Measurements from ENCODE around the gene FAM32A.
A peak's percentile ranks its signal among the peaks of the same experiment; 100 is the strongest.

FAM32A gene

DNA sequence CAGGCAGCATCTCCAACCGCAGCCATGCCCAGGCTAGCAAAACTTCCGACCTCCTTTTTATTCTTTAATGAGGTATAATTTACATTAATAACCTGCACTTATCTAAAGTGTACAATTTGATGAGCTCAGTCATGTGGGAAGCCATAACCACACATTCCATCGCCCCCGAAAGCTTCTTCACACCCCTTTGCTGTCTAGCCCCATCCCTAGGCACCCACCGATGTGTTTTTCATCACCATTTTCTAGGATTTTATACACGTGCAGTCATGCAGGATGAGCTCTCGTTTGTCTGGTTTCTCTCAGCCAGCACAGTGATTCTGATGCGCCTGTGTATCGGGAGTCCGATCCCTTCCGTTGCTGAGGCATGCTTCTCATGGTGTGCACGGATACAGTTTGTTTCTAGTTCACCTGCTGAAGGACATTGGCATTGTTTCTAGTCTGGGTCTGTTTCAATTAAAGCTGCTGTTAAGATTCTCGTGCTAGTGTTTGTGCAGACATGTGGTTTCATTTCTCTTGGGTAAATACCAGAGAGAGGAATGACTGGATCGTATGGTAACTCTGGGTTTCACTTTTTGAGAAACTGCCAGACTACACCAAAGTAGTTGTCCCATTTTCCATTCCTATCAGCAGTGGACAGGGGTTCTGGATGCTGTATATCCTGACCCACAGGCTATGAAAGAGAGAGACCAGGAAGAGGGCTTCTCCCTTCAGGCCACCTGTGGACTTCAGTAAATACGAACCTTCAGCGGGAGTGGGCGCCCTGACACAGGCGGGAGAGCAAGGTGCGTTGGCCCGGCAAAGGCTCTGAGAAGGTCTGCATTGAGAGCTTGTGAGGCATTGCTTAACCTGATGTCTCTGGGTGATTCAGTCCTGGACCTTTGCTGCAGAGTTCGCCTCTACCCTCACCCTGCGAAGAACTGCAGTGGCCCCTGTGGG is 17.4 kb downstream of the FAM32A start:
- peak; percentile 40 for DNase-seq

DNA sequence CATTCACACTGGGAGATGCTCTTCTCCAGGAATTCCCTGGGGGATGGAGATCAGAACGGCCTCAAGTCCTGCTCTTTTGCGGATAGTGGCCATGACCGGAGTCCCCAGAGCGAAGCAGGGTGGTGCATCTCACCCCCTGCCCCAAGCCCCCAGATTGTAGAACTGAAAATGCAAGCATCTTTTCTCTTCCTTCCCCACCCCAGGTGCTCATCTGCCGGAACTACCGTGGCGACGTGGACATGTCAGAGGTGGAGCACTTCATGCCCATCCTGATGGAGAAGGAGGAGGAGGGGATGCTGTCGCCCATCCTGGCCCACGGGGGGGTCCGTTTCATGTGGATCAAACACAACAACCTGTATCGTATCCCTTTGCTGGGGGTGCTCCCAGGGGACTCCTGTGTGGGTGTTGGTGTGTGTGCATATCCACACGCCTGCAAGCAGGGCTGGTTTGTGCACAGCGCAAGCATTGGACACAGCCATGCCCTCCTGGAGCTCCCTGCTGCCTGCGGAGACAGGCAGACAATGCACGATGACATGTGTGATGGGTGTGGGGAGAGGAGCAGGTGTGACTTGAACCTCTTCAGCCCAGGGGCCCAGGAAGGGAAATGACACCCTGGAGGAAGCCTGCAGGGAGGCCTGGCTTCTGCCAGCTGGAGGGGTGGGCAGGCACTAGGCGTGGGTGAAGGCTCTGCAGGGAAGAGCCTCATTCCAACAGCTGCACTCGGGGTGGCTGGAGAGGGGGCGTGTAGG is 18.2 kb downstream of the FAM32A start:
- no peak for DNase-seq

DNA sequence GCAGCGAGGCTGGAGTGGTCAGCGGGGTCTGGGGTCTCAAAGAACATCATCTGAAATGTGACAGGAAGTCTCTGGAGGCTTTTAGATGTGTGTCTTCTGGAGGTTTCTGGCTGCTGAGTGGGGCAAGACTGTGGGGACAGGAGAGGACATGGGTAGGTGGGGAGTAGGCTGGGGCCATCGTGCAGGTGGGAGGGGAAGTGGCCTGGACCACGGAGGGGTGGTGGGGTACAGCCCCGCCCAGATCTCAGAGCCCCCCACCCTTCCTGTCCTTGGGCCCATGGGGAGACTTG is 18.7 kb downstream of the FAM32A start:
- DNase-seq: no peak

DNA sequence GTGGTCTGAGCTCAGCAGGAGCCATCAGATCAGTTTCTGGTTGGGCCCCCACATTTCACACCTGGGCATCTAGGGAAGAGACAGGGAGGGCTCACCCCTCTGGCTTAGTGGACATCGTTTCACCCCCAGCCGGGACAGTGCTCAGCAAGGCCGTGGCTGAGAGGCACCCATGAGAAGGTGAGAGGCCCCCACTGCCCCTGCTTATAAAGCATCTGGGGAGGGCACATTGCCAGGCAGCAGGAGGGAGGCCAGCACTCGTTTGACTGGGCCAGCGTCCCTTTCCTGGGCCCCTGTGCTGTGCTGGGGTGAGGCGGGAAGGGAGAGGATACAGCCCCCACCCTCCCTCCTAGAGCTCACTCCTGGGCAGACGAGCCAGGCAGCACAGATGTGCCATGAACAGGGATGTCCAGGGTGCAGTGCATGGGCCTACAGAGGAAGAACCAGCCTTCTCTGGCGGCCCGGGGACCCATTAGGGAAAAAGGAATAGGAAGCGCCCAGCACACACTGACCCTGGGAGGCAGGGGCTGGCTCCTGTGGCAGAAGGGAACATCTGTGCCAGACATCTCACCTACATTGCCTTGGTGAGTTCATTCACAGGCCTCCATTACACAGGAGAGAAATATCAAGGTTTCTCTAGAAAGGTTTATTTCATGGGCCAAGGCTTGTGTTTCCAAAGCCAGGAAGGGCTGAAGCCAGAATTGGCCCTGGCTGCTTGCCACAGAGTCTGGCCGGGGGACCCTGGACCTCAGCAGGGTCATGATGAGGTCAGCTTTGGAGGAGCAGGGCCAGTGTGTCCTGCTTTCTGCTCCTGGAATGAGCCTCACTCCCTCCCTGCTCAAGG is 20.2 kb downstream of the FAM32A start:
- no peak for DNase-seq

DNA sequence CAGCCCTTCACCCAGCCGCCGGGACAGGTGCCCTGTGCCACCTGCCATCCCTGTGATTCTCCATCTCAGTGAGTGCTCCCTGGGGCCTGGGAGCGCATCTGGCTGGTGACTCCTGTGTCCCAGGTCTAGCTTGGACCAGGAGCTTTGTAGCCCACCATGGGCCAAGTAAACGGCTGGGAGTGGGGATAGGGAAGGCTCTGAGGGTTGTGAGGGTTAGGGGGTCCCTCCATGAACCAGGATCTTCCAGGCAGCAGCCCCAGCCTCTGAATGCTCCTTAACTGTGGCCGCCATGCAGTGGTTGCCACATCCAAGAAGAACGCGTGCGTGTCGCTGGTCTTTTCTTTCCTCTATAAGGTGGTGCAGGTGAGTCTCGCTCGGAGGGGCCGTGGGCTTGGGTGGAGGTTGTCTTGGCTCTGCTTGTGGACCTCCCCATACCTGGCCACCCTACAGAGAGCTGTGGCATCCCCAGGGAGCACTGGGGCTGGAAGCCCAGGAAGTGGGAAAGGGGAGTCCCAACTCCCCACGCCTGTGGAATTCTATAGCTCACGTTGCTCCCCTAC is 20.9 kb downstream of the FAM32A start:
- no peak for DNase-seq

DNA sequence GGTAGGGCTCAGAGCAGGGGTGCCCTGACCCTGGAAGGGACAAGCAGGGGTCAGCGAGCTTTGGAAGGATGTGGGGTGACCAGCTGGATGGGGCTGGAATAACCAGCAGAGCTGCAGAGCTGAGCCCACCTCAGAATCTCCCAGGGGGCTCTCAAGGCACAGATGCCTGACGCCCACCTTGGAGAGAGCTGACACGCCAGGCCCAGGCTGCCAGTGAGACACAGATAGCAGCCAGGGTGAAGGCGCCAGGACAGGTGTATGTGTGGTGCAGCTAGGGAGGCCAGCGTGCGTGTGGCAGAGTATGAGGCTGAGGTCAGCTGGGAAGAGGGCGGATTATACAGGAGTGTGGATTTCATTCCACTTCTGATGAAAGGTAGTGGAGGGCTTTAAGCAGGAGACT is 21.4 kb downstream of the FAM32A start:
- DNase-seq: no peak

DNA sequence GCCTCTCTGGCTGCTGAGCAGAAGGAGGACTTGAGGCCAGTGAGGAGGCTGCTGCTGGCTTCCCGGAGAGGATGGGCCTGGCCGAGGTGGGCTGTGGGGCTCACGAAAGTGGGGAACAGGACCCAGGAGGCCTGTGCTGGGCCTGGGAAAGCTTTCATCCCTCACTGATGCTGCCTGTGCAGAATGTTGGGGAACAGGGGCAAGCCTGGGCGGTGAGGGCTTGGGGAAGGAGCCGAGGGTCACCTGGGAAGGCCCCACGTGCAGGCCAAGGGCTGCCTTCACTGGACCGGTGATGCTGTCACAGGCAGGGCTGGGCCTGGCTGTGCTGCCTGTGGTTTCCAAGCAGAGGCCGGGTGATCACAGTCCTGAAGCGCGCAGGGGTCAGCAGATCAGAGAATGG is 21.9 kb downstream of the FAM32A start:
- no peak for DNase-seq

DNA sequence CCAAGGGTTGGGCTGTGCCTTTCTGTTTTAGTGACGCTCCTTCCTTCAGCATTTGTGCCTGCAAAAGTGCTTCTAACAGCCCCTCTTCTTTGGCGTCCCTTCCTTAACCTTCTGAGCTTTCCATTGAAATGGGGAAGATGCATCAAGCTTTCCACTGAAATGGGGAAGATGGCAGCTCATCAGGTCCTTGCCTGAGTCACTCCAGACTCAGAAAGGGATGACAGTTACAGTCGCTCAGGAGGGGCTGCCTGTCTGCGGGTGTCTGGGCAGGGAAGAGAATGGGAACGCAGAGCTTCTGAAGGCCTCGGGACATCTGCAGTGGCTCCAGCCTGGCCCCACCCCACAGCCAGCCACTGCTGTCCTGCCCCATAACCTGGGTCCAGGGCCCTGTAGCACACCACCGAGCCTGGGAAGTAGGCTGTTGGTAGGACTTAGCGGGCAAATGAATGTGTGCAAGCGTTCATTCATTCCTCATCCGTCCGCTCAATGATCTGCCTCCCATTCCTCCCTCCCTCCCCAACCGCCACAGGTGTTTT is 22.3 kb downstream of the FAM32A start:
- no peak for DNase-seq

DNA sequence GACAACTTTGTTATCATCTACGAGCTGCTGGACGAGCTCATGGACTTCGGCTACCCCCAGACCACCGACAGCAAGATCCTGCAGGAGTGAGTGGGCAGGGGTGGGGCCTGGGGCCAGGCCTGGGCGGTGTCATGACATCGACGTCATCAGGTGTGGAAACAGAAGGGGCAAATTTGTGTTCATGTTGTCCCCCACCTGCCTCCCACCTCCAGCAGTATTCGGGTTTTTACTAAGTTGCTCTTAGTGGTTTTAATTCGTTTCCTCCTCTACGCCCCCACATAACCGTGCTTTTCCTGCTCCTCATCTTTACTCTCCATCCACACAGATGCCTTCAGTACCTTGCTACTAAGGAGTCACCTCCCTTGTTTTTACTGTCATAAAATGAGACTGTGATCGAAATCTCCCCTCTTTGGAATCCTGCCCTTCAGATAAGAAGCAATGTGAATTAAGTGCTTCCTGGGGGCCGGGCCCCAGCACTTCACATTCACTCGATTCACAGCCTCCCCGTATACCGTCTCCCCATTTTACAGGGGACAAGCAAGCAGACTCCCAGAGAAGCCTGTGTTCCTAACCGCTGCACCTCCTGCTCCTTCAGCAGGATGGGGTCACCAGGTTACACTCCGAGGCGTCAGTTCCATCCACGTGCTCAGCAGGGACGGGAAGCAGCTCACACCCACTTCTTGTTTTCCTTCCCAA is 23.0 kb downstream of the FAM32A start:
- DNase-seq: no peak

DNA sequence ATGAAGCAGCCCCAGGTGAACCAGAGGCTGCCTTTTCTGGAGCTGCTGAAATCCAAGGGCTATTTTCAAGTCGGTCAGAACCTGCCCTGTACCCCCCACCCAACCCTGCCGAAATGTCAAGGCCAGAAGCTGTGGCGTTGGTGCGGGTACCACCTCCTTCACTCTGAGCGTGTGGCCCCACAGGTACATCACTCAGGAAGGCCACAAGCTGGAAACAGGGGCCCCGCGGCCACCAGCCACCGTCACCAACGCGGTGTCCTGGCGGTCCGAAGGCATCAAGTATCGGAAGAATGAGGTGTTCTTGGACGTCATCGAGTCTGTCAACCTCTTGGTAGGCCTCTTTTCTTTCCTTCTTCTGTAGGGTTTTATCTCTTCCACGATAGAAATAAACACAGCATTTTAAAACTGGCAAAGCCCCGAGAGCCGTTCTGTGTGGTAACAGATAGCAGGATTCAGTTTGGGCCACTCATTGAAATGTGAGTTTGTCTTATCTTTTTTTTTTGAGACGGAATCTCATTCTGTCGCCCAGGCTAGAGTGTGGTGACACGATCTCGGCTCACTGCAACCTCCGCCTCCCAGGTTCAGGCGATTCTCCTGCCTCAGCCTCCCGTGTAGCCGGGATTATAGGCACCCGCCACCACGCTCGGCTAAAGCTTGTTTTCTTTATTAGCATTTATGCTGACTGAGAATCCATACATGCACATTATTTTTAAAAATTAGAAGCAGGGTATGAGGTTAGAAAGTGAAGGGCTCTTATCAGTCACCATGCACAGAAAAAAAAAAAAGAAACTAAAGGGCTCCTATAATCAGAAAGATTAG is 23.8 kb downstream of the FAM32A start:
- no peak for DNase-seq

DNA sequence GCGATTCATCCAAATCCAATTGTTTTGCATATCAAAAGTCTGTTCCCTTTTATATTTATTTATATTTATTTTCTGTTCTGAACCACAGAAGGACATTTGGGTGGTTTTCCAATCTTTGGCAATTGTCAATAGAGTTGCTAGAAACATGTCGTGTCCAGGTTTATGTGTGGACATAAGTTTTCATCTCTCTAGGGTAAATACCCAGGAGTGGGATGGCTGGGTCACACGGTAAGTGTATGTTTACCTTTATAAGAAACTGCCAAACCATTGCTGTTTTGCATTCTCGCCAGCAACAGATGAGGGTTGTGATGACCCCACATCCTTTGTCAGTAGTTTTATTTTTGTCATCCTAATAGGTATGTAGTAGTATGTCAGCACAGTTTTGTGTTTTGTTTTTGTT is 25.0 kb downstream of the FAM32A start:
- DNase-seq: no peak

DNA sequence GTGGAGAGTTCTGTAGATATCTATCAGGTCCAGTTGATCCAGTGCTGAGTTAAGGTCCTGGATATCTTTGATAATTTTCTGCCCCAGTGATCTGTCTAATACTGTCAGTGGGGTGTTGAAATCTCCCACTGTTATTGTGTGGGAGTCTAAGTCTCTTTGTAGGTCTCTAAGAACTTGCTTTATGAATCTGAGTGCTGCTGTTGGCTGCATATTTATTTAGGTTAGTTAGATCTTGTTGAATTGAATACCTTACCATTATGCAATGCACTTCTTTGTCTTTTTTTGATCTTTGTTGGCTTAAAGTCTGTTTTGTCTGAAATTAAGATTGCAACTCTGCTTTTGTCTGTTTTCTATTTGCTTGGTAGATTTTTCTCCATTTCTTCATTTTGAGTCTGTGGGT is 27.9 kb downstream of the FAM32A start:
- DNase-seq: no peak

DNA sequence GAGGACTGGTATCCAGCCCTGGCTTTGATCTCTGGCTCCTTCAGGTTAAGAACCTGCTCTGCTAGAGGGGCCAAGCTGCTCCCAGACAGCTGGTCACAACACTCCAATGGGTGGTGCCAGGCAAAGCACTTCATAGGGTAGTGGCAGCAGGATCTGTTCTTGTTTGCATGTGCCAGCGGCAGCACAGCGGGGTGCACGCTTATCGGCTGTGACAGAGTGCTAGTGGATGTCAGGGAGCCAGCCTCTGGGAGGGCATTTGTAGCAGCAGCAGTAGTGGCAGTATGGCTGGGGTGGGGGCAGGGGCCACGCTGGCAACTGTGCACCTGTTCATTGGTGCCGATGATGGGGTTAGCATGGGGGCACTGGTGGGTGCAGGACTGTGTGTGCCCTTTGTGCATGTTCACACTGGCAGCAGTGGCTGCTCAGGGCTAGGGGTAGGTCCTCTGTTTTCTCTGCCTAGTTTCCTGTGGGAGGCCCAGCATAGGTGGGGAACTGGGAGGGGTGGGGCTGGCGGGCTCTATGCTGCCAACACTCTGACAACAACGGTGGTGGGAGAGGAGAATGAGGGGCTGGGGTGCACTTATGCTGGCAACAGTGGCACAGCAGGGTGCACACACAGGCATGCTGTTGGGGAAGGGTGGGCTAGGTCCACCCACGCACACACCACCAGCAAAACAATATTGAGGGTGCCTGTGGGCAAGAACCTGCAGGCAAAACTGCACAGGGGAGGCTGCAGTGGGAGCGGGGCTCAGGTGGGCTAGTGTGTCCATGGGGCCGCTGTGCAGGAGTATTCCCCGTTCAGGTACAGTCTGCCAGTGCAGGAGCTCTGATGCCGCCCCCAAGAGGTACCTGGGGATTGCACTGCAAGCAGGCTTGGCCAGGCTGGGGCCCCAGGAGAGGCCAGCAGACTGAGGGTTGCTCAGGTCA is 31.8 kb downstream of the FAM32A start:
- DNase-seq: no peak

DNA sequence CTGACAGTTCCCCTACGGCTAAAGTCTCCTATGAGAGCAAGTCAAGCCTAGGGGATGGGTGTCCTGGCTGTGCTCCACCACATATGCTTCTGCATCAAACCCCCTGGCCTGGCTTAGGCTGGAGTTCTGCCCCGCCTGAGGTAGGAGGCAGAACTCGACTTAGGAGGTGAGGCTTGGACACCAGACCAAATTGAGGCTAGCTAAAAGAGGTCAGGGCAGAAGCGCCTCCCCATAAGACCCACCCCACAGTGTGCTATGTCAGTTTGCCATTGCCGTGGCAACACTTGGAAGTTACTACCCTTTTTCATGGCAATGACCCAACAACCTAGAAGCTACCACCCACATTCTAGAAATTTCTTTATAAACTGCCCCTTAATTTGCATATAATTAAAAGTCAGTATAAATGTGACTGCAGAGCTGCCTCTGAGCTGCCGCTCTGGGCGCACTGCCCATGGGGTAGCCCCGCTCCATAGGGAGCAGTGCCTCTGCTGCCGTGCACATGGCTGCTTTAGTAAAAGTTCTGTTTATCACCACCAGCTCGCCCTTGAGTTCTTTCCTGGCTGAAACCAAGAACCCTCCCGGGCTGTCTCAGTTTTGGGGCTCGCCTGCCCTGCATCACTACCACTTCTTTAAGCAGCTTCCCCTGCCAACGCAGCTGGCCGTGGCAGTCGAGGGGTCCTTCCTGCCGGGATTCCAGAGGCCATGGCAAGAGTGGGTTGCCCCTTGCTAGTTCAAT is 32.7 kb downstream of the FAM32A start:
- DNase-seq: no peak

DNA sequence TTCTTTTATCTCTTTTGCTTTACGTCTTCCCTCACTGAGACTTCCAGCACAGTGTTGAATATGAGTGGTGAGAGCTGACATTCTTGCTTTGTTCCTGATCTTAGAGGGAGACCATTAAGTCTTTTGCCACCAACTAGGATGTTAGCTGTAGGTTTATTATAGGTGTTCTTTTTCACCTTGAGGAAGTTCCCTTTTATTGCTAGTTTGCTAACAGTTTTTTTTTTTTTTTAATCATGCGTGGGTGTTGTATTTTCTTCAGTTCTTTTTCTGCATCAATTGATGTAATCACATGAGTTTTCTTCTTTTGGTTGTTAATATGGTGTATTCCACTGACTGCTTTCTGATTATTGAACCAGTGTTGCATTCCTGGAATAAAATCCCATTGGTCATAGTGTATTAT is 33.6 kb downstream of the FAM32A start:
- no peak for DNase-seq

DNA sequence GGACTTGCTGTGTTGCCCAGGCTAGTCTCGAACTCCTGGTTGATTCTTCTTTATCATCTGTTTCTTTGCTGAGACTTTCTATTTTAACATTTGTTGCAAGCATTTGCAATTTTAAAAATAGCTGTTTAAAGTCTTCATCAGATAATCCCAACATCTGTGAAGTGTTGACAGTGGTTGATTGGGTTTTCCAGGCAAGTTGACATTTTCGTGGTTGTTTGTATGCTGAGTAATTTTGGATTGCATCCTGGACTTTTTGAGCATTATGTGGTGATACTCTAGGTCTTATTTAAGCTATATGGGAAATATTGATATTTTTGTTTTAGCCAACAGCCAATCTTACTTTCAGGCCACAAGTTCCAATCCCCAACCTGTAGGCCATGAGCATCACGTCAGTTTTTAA is 37.6 kb downstream of the FAM32A start:
- DNase-seq: no peak

DNA sequence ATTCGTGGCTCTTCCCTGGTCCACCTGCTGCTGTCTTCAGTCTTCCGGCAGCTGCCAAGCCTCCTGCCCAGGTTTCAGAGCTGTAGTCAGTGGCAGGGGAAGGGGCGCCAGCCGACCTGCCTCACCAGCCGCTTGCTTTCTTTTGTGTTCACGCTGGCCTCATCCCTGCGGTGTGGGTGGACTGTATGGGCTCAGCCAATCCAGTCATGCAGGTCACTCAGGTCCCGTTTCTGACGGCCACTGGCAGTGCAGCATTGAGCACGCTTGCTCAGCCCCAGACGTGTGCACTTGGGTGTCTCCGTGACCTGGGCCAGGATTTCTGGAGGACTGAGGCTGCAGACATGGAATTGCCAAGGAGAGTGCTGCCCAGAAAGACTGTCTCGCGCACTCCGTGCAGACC is 38.5 kb downstream of the FAM32A start:
- DNase-seq: no peak

DNA sequence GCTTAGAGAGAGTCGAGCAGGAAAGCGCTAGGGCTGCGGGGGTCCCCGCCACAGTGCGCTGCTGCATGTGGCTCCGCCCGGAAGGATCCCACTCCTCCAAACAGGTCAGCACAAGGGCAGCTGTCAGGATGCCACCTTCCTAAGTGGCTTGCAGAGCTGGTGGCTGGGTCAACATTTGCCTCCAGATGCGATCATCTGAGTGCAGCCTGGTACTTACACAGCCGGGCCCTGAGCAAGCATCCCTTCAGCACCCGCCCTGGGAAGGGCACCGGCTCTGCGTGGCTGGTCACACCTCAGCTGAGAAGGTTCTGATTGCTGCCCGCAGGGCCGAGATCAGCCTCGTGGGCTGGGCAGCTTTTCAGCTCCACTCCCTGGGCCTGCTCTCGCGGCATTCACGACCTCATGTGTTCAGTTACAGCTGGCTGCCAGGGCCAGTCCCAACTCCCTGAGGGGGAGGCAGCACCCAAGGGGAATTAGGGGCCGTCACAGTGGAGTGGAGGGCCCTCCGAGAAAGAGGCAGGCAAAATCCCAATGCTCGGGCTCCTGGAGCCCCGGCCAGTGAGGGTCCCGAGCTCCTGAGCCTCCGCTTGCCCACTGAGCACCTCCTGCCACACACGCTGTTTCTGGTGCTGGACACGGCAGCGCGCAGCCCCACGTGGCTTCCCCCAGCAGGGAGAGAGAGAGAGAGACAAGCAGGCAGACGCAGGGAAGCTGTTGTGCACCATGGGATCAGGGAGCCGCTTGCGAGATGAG is 39.3 kb downstream of the FAM32A start:
- no peak for DNase-seq
